ENCODE data around the gene SLC27A5.
"Not testable (repeated sequence)": the region's sequence is repeated elsewhere in the genome, so short reads cannot be mapped to it uniquely, and the experiment has no call there.

SLC27A5 gene

DNA sequence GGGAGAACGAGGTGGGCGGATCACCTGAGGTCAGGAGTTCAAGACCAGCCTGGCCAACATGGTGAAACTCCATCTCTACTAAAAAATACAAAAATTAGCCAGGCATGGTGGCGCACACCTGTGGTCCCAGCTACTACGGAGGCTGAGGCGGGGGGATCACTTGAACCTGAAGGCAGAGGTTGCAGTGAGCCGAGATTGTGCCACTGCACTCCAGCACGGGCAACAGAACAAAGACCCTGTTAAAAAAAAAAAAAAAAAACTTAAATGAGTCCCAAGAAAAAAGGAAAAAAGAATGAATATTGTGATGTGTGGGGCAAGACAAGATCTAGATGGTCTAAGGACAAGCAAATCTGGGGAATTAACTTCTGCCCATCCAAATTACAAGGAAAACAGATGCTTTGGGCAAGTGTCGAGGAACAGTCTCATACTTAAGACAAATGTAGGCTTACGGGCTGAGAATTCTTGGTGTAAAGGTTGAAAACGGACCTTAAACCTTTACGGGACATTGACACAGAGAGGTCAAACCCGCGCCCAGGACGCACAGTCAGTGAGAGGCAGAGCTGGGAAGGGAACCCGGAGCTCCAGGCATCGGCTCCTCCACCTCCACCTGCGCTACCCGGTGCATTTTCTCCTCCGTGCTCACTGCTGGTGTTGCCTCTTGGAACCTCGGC, 45.6 kb downstream of the SLC27A5 start:
- DNase-seq: no peak

DNA sequence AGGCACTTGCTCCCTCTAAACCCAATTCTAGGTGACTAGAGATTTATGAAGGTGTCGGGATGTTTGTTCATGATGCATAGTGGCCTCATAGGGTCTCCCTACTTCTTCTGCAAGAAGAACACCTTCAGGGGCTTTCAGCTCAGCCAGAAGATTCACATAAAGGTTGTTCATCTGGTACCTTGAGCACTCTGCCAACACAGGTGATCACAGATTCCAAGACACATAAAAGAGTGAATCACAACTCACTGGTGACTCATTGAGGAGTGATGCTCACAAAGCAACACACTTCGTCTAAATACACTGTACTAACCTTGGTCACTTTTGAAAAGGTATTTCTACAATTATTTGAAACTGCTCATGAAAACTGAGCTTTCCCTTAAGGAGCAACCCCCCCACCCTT, 51.8 kb downstream of the SLC27A5 start:
- DNase-seq: no peak

DNA sequence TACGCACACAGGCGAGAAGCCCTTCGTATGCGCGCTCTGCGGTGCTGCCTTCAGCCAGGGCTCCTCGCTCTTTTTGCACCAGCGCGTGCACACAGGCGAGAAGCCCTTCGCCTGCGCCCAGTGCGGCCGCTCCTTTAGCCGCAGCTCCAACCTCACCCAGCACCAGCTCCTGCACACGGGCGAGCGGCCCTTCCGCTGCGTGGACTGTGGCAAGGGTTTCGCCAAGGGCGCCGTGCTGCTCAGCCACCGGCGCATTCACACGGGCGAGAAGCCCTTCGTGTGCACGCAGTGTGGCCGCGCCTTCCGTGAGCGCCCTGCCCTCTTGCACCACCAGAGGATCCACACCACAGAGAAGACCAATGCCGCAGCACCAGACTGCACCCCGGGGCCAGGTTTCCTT, 55.7 kb downstream of the SLC27A5 start:
- DNase-seq: no peak

DNA sequence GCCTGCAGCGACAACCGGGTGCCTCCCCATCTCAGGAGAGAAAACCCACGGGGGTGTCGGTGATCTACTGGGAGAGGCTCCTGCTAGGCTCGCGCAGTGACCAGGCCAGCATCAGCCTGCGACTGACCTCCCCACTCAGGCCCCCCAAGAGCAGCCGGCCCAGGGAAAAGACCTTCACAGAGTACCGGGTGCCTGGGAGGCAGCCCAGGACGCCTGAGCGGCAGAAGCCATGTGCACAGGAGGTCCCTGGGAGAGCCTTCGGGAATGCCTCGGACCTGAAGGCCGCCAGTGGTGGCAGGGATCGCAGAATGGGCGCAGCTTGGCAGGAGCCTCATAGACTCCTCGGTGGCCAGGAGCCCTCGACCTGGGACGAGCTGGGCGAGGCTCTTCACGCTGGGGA, 56.5 kb downstream of the SLC27A5 start:
- no peak for DNase-seq

DNA sequence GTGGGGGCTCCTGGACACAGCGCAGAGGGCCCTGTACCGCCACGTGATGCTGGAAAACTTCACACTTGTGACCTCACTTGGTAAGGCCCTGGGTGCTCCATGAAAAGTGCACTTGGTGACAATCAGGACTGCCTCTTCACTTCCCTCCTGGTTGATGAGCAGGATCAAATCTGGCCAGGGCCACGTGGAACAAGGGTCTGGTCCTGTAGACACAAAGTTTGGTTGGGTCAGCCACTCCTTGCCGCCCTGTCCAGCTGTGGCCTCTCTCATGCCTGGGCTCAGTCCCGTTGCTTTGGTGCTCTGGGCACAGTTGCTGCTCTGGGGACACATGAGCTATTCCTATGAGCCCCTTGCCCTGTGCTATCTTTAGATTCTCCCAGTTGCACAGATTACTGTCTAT, 58.0 kb downstream of the SLC27A5 start:
- DNase-seq: no peak

DNA sequence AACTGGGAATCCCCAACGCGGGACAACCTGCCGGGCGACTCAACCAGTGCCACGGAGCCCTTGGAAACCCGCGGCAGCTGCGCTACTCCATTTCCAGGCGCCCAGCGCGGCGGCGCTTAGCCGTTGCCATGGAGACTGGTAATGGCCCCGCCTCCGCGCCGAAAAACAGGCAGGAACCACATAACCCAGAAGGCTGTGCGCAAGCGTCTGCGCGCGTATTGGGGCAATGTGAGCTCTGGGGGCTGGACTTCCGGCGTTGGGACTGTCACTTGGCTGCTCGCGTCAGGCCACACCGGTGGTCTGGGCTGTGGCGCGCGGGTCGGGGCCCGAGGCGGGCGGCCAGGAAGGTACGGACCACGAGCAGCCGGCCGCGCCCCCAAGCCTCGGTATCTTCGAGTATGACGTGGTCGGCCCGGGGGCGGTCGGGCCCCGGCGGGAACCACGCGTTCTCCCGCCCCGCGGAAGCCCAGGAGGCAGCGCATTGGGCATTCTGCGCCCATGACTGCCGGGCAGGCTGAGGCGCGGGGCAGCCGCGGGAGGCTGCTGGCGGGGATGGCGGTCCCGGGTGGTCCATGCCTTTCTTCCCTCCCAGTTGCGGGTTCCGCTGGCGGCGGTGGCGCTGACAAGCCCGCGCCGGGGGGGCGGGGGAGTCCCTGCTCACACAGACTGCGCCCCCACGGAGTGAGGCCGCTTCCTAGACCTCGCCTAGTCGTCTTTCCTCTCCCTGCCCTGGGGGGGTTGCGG, 60.3 kb downstream of the SLC27A5 start, which contains the start of gene ZNF324B:
ZNF324B (plus strand) TSS at position 265 of the 744 bp plus-strand sequence. CDS start 2,080 bp downstream, outside the sequence.
- DNase-seq: peak; percentile 82

DNA sequence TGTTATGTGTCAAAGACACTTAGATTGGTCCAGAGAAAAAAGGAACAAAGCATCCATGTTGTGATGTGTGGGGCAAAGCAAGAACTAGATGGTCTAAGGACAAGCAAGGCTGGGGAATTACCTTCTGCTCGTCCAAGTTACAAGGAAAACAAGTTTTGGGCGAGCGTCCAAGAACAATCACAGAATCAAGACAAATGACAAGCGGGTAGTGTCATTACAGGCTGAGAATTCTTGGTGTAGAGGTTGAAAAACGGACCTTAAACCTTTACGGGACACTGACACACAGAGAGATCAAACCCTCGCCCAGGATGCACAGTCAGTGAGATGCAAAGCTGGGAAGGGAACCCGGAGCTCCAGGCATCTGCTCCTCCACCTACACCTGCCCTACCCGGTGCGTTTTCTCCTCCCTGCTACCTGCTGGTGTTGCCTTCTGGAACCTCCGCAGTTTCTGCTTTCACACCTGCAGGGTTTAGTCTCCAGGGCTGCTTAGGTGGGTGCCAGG, 60.9 kb downstream of the SLC27A5 start:
- no peak for DNase-seq

DNA sequence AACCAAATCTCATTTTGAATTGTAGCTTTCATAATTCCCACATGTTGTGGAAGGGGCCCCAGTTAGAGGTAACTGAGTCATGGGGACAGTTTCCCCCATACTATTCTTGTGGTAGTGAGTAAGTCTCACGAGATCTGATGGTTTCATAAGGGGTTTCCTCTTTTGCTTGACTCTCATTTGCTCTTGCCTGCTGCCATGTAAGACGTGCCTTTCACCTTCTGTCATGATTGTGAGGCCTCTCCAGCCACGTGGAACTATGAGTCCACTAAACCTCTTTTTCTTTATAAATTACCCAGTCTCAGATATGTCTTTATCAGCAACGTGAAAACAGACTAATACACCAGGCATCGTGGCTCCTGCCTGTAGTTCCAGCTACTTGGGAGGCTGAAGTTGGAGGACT, 61.8 kb downstream of the SLC27A5 start:
- DNase-seq: not testable (repeated sequence)

DNA sequence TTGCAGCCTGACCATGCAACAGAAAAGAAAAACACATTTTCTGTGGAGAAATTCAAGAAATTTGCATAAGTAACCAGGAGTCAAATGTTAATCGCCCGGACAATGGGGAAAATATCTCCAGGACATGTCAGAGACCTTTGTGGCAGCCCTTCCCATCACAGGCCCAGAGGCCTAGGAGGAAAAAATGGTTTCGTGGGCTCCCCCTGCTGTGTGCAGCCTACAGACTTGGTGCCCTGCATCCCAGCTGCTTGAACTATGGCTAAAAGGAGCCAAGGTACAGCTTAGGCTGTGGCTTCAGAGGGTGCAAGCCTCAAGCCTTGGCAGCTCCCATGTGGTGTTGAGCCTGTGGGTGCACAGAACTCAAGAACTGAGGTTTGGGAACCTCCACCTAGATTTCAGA, 62.9 kb downstream of the SLC27A5 start:
- not testable (repeated sequence) for DNase-seq
